ENCODE measurements around the gene ARHGAP35. TPM values are rescaled to one million over a fixed set of nuclear protein-coding genes. Genes with fewer than 3 reads are reported as not detected.

Gene ARHGAP35
- total RNA-seq, 1 experiment from 2014 or later = 18.2 TPM

DNA sequence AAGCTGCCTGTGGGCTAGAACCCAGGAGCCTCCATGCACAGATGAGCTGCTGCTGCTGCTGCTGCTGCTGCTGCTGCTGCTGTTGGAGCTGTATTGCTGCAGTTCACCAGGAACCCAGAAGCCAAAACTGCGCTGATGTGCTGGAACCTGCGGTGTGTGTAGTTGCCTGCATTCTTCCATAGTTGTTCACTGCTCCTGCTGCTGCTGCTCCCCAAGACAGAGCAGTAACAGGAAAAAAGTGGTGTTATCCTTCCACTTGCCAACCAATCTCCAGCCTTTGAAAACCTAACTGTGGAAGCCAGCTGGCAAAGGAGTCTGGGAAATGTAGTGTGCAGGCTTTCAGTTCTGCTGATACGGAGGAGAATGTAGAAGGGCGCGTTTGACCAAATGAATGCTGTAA, 37.9 kb downstream of the ARHGAP35 start:
- DNase-seq (ENCODE audit: extremely low read depth, low read depth) = no peak

DNA sequence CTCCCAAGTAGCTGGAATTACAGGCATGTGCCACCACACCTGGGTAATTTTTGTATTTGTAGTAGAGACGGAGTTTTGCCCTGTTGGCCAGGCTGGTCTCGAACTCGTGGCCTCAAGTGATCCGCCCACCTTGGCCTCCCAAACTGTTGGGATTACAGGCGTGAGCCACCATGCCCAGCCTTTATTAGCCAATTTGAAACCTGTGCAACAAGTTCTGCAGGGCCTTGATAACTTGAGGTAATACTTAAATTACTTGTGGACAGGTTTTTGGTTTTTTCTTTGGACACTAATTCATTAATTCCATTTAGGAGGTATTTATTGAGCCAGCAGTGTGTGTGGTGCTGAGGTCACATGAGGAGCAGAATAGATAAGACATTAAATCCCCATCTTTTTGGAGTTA, 39.5 kb downstream of the ARHGAP35 start:
- DNase-seq (ENCODE audit: extremely low read depth, low read depth) = no peak

DNA sequence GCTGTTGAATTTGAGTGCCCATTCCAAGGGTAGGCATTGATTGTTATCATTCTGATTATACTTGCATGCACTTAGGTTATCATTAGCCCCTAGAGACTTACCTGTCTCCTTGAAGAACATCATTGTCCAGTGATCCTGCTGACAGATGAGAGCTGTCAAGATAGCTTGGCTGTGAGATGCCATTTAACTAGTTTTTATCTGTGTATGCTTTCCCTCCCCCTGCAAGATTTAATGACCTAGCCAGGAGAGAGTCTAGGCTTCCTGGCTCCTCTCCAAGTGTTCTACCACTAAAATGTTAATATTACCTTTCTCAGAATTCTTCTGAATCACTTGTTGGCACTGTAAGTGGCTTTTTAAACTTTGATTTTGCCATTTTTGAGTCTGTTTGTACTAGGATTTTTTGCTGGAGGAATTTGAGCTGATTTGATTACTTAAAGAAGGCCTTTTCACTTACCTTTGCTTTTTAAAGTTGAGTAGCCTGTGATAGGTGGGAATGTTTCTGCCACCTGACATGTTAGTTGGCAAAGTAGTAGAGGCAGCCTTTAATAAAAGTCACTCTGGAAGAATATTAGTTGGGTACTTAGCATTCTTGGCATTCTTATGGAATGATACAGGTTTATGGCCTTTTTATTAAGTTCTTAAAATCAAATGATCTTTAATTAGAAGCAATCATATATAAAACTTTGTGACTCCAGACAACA, 41.1 kb downstream of the ARHGAP35 start:
- DNase-seq (ENCODE audit: extremely low read depth, low read depth) = no peak

DNA sequence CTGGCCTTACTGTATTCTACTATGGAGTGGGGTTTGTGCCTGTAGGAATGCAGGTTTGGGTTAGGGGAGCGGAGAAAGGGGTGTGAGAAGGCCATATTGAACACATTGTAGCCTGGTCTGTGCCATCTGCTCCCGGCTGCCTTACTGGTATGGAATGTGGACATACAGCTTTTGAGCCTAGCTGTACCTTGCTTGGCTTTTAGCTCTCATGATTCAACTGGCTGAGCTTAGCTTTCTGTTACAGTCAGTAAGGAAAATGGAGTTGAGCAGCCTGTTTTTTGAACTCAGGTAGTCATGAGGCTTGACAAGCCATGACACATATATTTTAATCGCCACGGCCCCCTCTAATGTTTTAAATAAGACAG, 41.6 kb downstream of the ARHGAP35 start:
- no peak for DNase-seq (ENCODE audit: extremely low read depth, low read depth)

DNA sequence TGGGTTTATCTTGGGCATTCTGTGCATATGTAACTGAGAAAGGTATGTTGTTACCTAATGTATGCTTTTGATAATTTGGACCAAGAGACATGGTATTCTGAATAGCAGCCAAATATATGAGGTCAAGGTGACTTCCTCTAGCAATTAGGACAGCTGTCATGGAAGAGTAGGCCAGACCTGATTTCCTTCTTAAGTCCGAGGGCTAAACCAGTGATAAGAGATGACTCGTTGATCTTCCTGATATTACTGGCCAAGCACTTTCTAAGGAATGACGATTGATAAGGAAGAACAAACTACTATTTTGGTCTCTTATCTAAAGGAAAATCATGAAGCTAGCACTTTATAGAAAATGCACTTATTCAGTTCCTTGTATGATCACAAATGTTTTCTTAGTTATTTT, 42.7 kb downstream of the ARHGAP35 start:
- no peak for DNase-seq (ENCODE audit: extremely low read depth, low read depth)

DNA sequence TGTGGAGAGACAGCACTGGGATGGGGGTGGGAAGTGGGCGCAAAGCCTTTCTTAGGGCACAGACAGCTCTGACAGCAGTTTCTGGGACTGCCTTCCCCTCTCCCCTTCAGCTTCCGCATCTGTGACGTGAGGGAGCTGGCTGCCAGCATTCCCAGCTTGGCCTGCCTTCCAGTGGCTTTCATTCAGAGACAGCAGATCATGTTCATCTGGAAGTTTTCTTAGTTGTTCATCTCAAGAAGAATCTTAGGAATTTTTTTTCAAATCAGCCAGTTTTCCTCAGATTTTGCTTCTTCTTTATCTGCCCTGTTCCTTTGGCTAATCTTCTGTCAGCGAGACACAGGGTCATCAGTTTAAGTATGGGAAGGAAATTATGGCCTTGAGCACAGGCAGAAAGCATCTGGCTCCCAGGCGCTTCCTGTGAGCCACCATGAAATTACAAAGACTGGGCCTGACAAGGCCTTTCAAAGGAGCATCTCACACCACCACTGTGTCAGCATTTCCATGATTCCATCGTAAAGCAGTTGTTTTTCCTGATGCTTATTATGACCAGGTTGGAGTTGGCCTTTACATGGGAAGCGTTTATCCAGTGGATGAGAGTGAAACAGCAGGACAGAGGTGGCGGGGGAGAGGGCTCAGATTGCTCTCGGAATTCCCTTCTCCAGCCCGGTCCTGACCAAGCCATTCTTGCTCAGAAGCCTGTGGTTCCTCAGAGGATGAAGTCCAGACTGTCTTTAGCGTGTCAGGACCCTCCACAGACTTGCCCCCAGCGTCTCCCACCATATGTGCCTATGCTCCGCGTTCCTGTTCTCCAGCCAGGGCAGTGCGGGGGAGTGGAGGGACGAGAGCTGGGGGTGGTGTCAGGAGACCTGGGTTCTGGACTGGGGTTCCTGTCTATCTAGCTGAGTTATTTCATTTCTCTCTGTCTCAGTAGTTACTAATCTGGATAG, 43.6 kb downstream of the ARHGAP35 start:
- DNase-seq (ENCODE audit: extremely low read depth, low read depth) = no peak

DNA sequence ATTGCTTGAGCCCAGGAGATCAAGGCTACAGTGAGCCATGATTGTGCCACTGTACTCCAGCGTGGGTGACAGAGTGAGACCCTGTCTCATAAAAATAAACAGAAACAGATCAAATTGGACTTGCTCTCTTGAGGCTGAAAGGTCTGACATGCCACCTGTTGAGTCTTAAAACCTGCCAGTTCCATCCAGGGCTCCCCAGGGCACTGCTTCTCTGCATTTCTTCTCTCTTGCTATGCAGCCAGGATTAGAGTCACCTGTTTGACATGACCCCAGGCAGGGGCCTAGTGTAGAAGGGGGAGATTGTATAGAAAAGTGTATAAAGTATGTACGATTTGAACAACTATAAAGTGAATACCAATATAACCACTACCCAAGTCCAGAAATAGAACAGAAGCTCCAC, 45.4 kb downstream of the ARHGAP35 start:
- DNase-seq (ENCODE audit: extremely low read depth, low read depth) = no peak

DNA sequence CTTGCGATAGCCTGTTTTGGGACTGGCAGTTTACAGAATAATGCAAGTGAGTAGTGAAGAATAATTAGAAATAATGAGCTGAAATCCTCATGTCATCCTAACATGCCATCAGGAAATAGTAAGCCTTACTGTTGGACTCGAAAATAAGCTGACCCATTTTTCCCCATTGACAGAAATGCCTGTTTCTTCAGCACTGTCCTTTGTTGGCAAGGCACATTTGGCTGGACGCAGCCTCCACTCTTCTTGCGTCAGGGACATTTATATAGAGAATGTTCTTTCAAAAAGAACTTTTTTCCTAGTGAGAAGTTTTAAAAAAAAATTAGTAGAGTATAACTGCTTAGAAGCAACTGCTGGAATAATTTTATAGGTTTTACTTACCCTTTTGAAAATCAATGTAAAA, 47.1 kb downstream of the ARHGAP35 start:
- DNase-seq (ENCODE audit: extremely low read depth, low read depth) = no peak

DNA sequence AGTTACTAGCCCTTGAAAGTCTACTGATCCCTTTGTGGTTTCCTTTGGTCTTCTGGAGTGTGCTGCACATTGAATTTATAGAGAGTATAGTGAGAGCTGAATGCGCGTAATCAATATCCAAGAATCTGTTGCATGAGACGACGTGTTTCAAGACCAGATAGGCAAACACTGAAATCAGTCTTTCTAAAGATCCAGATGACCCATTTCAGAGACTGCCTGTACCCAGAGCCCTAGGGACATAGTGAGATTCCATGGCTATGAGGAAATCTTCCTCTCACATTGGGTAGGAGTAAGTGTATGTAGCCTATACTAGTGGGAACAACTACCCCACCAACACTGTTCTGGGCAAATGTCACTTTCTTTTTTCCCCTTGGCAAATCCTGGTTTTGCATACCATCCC, 48.6 kb downstream of the ARHGAP35 start:
- no peak for DNase-seq (ENCODE audit: extremely low read depth, low read depth)

Other genes starting within 250 kb of the ARHGAP35 start
- not detected in 2 replicates for gene PTGIR, start 235.9 kb upstream of the ARHGAP35 start, total RNA-seq (2014; rRNA removed; shearing (Covaris generic))
- gene GNG8, start 224.8 kb upstream of the ARHGAP35 start, total RNA-seq (2014; rRNA removed; shearing (Covaris generic)) = not detected in 2 replicates
- gene DACT3, start 199.8 kb upstream of the ARHGAP35 start, total RNA-seq (2014; rRNA removed; shearing (Covaris generic)) = not detected in 2 replicates
- gene PRKD2, start 143.9 kb upstream of the ARHGAP35 start, total RNA-seq (2014; rRNA removed; shearing (Covaris generic)) = 4.2 and 7.2 TPM in 2 replicates
- gene FKRP, start 114.9 kb upstream of the ARHGAP35 start, total RNA-seq (2014; rRNA removed; shearing (Covaris generic)) = 8.5 TPM in 2 replicates
- 59.2 and 73.9 TPM in 2 replicates for gene STRN4, start 114.5 kb upstream of the ARHGAP35 start, total RNA-seq (2014; rRNA removed; shearing (Covaris generic))
- gene SLC1A5, start 72.4 kb upstream of the ARHGAP35 start, total RNA-seq (2014; rRNA removed; shearing (Covaris generic)) = 253 and 259 TPM in 2 replicates
- gene AP2S1, start 10.2 kb upstream of the ARHGAP35 start, total RNA-seq (2014; rRNA removed; shearing (Covaris generic)) = 110 and 111 TPM in 2 replicates
- 0.30 and 0.49 TPM in 2 replicates for gene NPAS1, start 158.8 kb downstream of the ARHGAP35 start, total RNA-seq (2014; rRNA removed; shearing (Covaris generic))
- gene TMEM160, start 187.6 kb downstream of the ARHGAP35 start, total RNA-seq (2014; rRNA removed; shearing (Covaris generic)) = 17.5 and 21.5 TPM in 2 replicates

Measured in NCI-H460 (cell line).